PC-3 (cell line): ENCODE data around the gene MKRN2. TPM values are rescaled to one million over a fixed set of nuclear protein-coding genes. Genes with fewer than 3 reads are reported as not detected.

ENCODE experiments used
- ATAC-seq: fragments of 200-7000 bp; cut with Tn5 transposase; 2 replicates; pipeline ENCODE4 v1.9.1; 2020; ENCODE audit warnings: mild to moderate bottlenecking, moderate library complexity
- BruUV-seq: library from RNA; stranded (reverse); fragments of 400-500 nt; replicated peaks from 2 replicates; lab custom pipeline; 2021; lab: Mats Ljungman, UMichigan
- CTCF ChIA-PET: fragments of 300-600 bp; sonication (Branson Sonifier 250); formaldehyde crosslinking; loops from one replicate; lab custom pipeline; 2022; ENCODE audit warnings: antibody characterized with exemption; lab: Charles Lee
- POLR2A ChIA-PET: fragments of 300-600 bp; sonication (Branson Sonifier 250); formaldehyde crosslinking; loops from one replicate; lab custom pipeline; 2022; ENCODE audit warnings: antibody characterized with exemption; ENCODE audit not compliant: unreplicated experiment; lab: Charles Lee
- DNase-seq: peaks from one replicate; pipeline ENCODE4 v3.0.0-alpha.2; 2015
- H2AFZ ChIP-seq: fragments of 300-600 bp; sonication (generic); 2 replicates; pipeline ENCODE4 v1.6.0; 2016; ENCODE audit warnings: antibody characterized with exemption, low read length
- H3F3A ChIP-seq: fragments of 300-600 bp; sonication (generic); one replicate; pipeline ENCODE4 v1.6.0; 2017; ENCODE audit warnings: antibody characterized with exemption, low read length, control low read depth, mild to moderate bottlenecking; ENCODE audit not compliant: unreplicated experiment
- H3K27ac ChIP-seq: fragments of 300-600 bp; sonication (generic); 2 replicates; pipeline ENCODE4 v1.5.1; 2016; ENCODE audit warnings: mild to moderate bottlenecking, low read length
- H3K27me3 ChIP-seq: fragments of 300-600 bp; sonication (generic); 2 replicates; pipeline ENCODE4 v1.6.1; 2016; ENCODE audit warnings: low read length, mixed read lengths
- H3K36me3 ChIP-seq: fragments of 300-600 bp; sonication (generic); 2 replicates; pipeline ENCODE4 v1.6.1; 2016; ENCODE audit warnings: low read depth, mixed run types, low read length, mixed read lengths
- H3K4me1 ChIP-seq: fragments of 300-600 bp; sonication (generic); 2 replicates; pipeline ENCODE4 v1.5.1; 2016; ENCODE audit warnings: low read length; ENCODE audit not compliant: insufficient read depth
- H3K4me2 ChIP-seq: fragments of 300-600 bp; sonication (generic); 2 replicates; pipeline ENCODE4 v1.6.0; 2016; ENCODE audit warnings: low read length
- H3K4me3 ChIP-seq: fragments of 300-600 bp; sonication (generic); 2 replicates; pipeline ENCODE4 v1.5.1; 2016; ENCODE audit warnings: mild to moderate bottlenecking, low read length, mixed read lengths
- H3K79me2 ChIP-seq: fragments of 300-600 bp; sonication (generic); 2 replicates; pipeline ENCODE4 v1.6.1; 2017; ENCODE audit warnings: low read length, mixed read lengths
- H3K9ac ChIP-seq: fragments of 300-600 bp; sonication (generic); 2 replicates; pipeline ENCODE4 v1.6.0; 2016; ENCODE audit warnings: mild to moderate bottlenecking, low read length
- H3K9me2 ChIP-seq: fragments of 300-600 bp; sonication (generic); replicated peaks from 2 replicates; pipeline ENCODE4 v1.6.1; 2016; ENCODE audit warnings: mixed run types, low read length, mixed read lengths
- H3K9me3 ChIP-seq: fragments of 300-600 bp; sonication (generic); 2 replicates; pipeline ENCODE4 v1.6.1; 2016; ENCODE audit warnings: low read length, mixed read lengths
- H4K20me1 ChIP-seq: fragments of 300-600 bp; sonication (generic); 2 replicates; pipeline ENCODE4 v1.6.1; 2016; ENCODE audit warnings: low read length, mixed read lengths
- CTCF ChIP-seq: fragments of 300-600 bp; sonication (generic); conservative IDR thresholded peaks from 2 replicates; pipeline ENCODE4 v1.5.1; 2017; ENCODE audit warnings: antibody characterized with exemption, low read depth, mild to moderate bottlenecking, low read length
- EZH2 ChIP-seq: fragments of 300-600 bp; sonication (generic); IDR thresholded peaks from one replicate; pipeline ENCODE4 v1.6.1; 2017; ENCODE audit warnings: antibody characterized with exemption, mild to moderate bottlenecking, low read length; ENCODE audit not compliant: unreplicated experiment
- EZH2phosphoT487 ChIP-seq: fragments of 300-600 bp; sonication (generic); IDR thresholded peaks from 2 replicates; pipeline ENCODE4 v1.6.1; 2018; ENCODE audit warnings: mild to moderate bottlenecking, antibody characterized with exemption, low read length, borderline replicate concordance
- intact Hi-C: fragments of 100-400 bp; cut with micrococcal nuclease; formaldehyde crosslinking; loops from 2 replicates; pipeline ENCODE4 v1.9.0; 2023
- total RNA-seq: library from RNA; depleted of rRNA; stranded (reverse); fragments of >200 nt; gene quantifications from 2 replicates; pipeline ENCODE4 v1.2.3, GENCODE V29; 2014

MKRN2 gene
- total RNA-seq, 1 experiment from 2014 or later = 45.8 TPM

- no peak overlapping the region for H2AFZ ChIP-seq
- peak overlapping the region; percentile 66 for H3K4me2 ChIP-seq
Measured at GRCh38 chr3:12508291-12508700, 48.6 kb upstream of the MKRN2 start.

GRCh38 chr3:12509466-12509865 is 47.4 kb upstream of the MKRN2 start:
- Histone ChIP-seq H3K79me2 (peaks cover 4% of the 10 kb centered on the region; the same call in 1 of the 2 replicates), H3K9me2 (no peaks in the 10 kb centered on the region), H3K9ac (no peak overlapping the region), H3K36me3 (peaks cover 40% of the 10 kb centered on the region), H3F3A (peaks cover 15% of the 10 kb centered on the region), H3K27ac (no peak overlapping the region), H4K20me1 (no peaks in the 10 kb centered on the region), H3K4me3 (no peak overlapping the region), H3K27me3 (no peaks in the 10 kb centered on the region), H3K4me1 (peaks cover 20% of the 10 kb centered on the region), H3K4me2 (no peak overlapping the region), H3K9me3 (no peaks in the 10 kb centered on the region), H2AFZ (no peak overlapping the region)
- ChIA-PET CTCF (no interaction called here), POLR2A (no interaction called here)
- no TSS peak for BruUV-seq
- no peak for DNase-seq
- no peak for TF ChIP-seq EZH2
- TF ChIP-seq EZH2phosphoT487 = no peak
- TF ChIP-seq CTCF = no peak
- intact Hi-C loops = no loop called here
- ATAC-seq = no peak

More at GRCh38 chr3:12508291-12508700, 48.6 kb upstream of the MKRN2 start:
- TF ChIP-seq CTCF = no peak
- Histone ChIP-seq H4K20me1 (no peaks in the 10 kb centered on the region), H3K9me2 (no peaks in the 10 kb centered on the region), H3K27me3 (no peaks in the 10 kb centered on the region), H3K9me3 (no peaks in the 10 kb centered on the region), H3K27ac (peak overlapping the region; percentile 63), H3K79me2 (peaks cover 4% of the 10 kb centered on the region; the same call in 1 of the 2 replicates), H3K4me3 (peak overlapping the region; percentile 38), H3K9ac (no peak overlapping the region), H3K36me3 (peaks cover 49% of the 10 kb centered on the region), H3K4me1 (peaks cover 20% of the 10 kb centered on the region), H3F3A (peaks cover 15% of the 10 kb centered on the region)
- POLR2A ChIA-PET = interaction anchor here (0.9 kb wide), 1 partner anchor 156 kb away, joined by 3 read pairs; the partner anchor contains the start of gene RAF1
- DNase-seq (peak; percentile 91), ATAC-seq (peak; percentile 87)
- intact Hi-C loops = no loop called here
- BruUV-seq = no TSS peak
- CTCF ChIA-PET = interaction anchor here (0.6 to 1.1 kb wide), 4 partner anchors 12 to 373 kb away, joined by 3 to 6 read pairs (median 3); no protein-coding TSS in a partner anchor

GRCh38 chr3:12512534-12513118 is 44.3 kb upstream of the MKRN2 start:
- no peaks in the 10 kb centered on the region for H4K20me1 ChIP-seq
- no peak overlapping the region for H2AFZ ChIP-seq
- TF ChIP-seq EZH2phosphoT487 (no peak), CTCF (no peak), EZH2 (no peak)
- H3K9me2 ChIP-seq = no peaks in the 10 kb centered on the region
- intact Hi-C loops = no loop called here
- peaks cover 23% of the 10 kb centered on the region for H3K36me3 ChIP-seq
- ChIA-PET CTCF (no interaction called here), POLR2A (no interaction called here)
- H3K27me3 ChIP-seq = no peaks in the 10 kb centered on the region
- H3K9ac ChIP-seq = no peak overlapping the region
- peaks cover 14% of the 10 kb centered on the region for H3K4me1 ChIP-seq
- H3F3A ChIP-seq = peaks cover 6% of the 10 kb centered on the region
- BruUV-seq = no TSS peak
- no peak overlapping the region for H3K27ac ChIP-seq
- H3K4me2 ChIP-seq = no peak overlapping the region
- no peaks in the 10 kb centered on the region for H3K9me3 ChIP-seq
- ATAC-seq (no peak), DNase-seq (no peak)
- 0 out of 2 replicates have a peak, but pooled peaks cover 4% of the 10 kb centered on the region for H3K79me2 ChIP-seq
- no peak overlapping the region for H3K4me3 ChIP-seq
